Measurements from ENCODE around the gene SERPINB8. TPM values are rescaled to one million over a fixed set of nuclear protein-coding genes. Genes with fewer than 3 reads are reported as not detected.
A peak's percentile ranks its signal among the peaks of the same experiment; 100 is the strongest.

Gene SERPINB8
- total RNA-seq, 1 donor from 2014 or later, result 4.5 TPM

GRCh38 chr18:63960891-63961290 lies 9.0 kb upstream of the SERPINB8 start:
- Histone ChIP-seq H3K27ac (no peak overlapping the region), H3K27me3 (no peaks in the 10 kb centered on the region), H3K36me3 (no peaks in the 10 kb centered on the region), H3K4me1 (no peaks in the 10 kb centered on the region), H3K9me3 (no peaks in the 10 kb centered on the region), H3K4me3 (no peak overlapping the region)
- TF ChIP-seq CTCF (IDR thresholded peaks at IDR 0.05), result no peak
- DNase-seq (ENCODE audit: low spot score in 2 of 2), result no peak
- intact Hi-C loops (cut with DNase I), result no loop called here

DNA sequence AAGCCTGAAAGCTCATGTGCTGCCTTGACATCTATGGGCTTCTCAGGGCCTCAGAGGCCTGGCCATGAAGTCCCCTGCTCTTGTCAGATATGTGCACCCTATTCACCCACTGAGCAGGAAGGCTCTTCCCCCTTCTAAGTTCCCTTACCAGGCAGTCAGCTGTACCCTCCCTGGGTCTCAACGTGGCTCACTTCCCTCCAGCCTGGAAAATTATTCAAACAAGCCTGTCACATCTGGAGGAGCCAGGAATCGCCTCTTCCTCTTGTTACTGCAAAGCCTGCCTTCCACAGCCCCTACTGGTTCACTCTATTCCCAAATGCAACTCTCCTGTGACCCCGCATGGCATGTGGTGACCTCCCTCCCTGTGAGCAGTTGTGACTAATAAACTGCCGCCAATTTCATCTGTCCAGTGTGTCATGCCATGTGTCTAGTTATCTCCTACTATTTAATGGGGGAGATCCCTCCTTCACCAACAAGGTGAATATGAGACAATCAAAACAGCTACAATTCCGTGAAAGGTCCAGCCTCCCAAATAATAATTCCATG lies 8.4 kb upstream of the SERPINB8 start:
- H3K9me3 ChIP-seq, result no peaks in the 10 kb centered on the region
- H3K36me3 ChIP-seq, result no peaks in the 10 kb centered on the region
- no peak overlapping the region for H3K4me3 ChIP-seq
- intact Hi-C loops (cut with DNase I), result no loop called here
- TF ChIP-seq CTCF (IDR thresholded peaks at IDR 0.05), result no peak
- no peaks in the 10 kb centered on the region for H3K27me3 ChIP-seq
- no peak for DNase-seq (ENCODE audit: low spot score in 2 of 2)
- H3K4me1 ChIP-seq, result no peaks in the 10 kb centered on the region
- no peak overlapping the region for H3K27ac ChIP-seq

DNA sequence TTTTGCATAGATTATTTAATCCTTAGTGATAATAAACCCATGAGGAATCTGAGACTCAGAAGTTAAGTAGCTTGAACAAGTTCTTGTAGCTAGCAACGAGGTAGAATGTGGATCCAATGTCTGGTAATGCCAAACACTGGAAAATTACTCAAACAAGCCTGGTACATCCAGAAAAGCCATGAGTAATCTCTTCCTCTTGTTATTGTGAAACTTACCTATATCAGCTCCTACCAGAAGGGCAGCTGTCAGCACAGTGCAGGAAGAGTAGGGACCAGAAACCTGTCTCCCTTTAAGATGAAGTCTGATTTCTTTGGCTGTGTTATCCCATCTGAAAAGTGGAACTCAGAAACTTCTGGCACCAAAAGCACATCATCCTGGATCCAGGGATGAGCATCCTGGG lies 7.7 kb upstream of the SERPINB8 start:
- intact Hi-C loops (cut with DNase I), result loop anchor here (2.0 kb wide), 1 partner anchor 33 kb away; no protein-coding TSS in a partner anchor
- no peak for DNase-seq (ENCODE audit: low spot score in 2 of 2)

GRCh38 chr18:63963615-63964256 lies 6.1 kb upstream of the SERPINB8 start:
- H3K36me3 ChIP-seq, result no peaks in the 10 kb centered on the region
- intact Hi-C loops (cut with DNase I), result loop anchor here (1.0 to 2.0 kb wide), 2 partner anchors 16 to 31 kb away; no protein-coding TSS in a partner anchor
- no peak overlapping the region for H3K27ac ChIP-seq
- H3K27me3 ChIP-seq, result no peaks in the 10 kb centered on the region
- DNase-seq (ENCODE audit: low spot score in 2 of 2), result peak in 1 of 2 donors; percentile 69
- H3K4me1 ChIP-seq, result no peaks in the 10 kb centered on the region
- no peak overlapping the region for H3K4me3 ChIP-seq
- TF ChIP-seq CTCF (IDR thresholded peaks at IDR 0.05), result peak; percentile 36 to 80 (median 79)
- no peaks in the 10 kb centered on the region for H3K9me3 ChIP-seq

More for the DNA sequence above, 7.7 kb upstream of the SERPINB8 start:
- no peaks in the 10 kb centered on the region for H3K27me3 ChIP-seq
- H3K36me3 ChIP-seq, result no peaks in the 10 kb centered on the region
- H3K27ac ChIP-seq, result no peak overlapping the region
- H3K4me1 ChIP-seq, result no peaks in the 10 kb centered on the region
- H3K4me3 ChIP-seq, result no peak overlapping the region
- no peaks in the 10 kb centered on the region for H3K9me3 ChIP-seq
- TF ChIP-seq CTCF (IDR thresholded peaks at IDR 0.05), result no peak

GRCh38 chr18:63964908-63965307 lies 5.0 kb upstream of the SERPINB8 start:
- Histone ChIP-seq H3K9me3 (no peaks in the 10 kb centered on the region), H3K4me1 (peaks cover 0 to 4% of the 10 kb centered on the region in 2 donors), H3K27me3 (no peaks in the 10 kb centered on the region), H3K27ac (no peak overlapping the region), H3K4me3 (no peak overlapping the region), H3K36me3 (no peaks in the 10 kb centered on the region)
- intact Hi-C loops (cut with DNase I), result no loop called here
- DNase-seq (ENCODE audit: low spot score in 2 of 2), result no peak
- TF ChIP-seq CTCF (IDR thresholded peaks at IDR 0.05), result no peak

Data from ascending aorta (tissue), 2 donors.